ENCODE results near the gene SPSB2.
A peak's percentile ranks its signal among the peaks of the same experiment; 100 is the strongest.
"Not testable (repeated sequence)": the region's sequence is repeated elsewhere in the genome, so short reads cannot be mapped to it uniquely, and the experiment has no call there.

The SPSB2 gene

DNA sequence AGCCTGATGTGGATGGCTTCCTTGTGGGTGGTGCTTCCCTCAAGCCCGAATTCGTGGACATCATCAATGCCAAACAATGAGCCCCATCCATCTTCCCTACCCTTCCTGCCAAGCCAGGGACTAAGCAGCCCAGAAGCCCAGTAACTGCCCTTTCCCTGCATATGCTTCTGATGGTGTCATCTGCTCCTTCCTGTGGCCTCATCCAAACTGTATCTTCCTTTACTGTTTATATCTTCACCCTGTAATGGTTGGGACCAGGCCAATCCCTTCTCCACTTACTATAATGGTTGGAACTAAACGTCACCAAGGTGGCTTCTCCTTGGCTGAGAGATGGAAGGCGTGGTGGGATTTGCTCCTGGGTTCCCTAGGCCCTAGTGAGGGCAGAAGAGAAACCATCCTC is 2.8 kb downstream of the SPSB2 start:
- not testable (repeated sequence) for DNase-seq (ENCODE audit: low spot score)

GRCh38 chr12:6869049-6870021 is 3.8 kb downstream of the SPSB2 start:
- peak; percentile 75 for DNase-seq (ENCODE audit: low spot score)

- peak; percentile 50 for DNase-seq (ENCODE audit: low spot score)
Observed at GRCh38 chr12:6868211-6869048, 4.7 kb downstream of the SPSB2 start.

DNA sequence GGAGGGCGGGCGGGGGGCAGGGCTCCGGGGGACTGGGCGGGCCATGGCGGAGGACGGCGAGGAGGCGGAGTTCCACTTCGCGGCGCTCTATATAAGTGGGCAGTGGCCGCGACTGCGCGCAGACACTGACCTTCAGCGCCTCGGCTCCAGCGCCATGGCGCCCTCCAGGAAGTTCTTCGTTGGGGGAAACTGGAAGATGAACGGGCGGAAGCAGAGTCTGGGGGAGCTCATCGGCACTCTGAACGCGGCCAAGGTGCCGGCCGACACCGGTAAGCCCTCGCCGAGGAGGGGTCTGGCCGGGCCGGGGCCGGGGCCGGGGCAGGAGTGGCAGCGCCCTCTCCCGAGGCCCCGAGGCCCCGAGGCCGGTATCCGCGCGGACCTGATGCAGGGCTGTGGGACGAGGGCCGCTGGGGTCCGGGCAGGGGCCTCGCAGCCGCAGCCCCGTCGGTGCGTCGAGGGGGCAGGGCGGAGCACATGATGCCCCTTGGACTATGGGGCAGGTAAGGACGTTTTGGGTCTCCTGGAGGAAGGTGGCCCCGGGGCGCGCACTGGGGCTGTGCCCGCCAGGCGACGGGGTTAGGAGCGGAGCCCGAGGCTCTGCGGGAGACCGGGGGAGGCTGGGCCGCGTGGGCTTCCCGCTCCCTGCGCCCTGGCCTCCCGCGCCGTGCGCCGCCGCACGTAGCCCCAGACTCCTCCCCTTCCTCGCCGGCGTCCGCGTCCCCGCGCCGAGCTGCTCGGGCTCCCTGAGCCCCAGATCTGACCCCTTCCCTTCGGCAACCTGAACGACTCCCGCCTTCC is 5.5 kb downstream of the SPSB2 start, which contains the start of gene TPI1:
Gene TPI1 (plus strand): TSS at position 119 of the 798 bp plus-strand sequence. CDS start 36 bp downstream, at position 155.
- peak; percentile 95 for DNase-seq (ENCODE audit: low spot score)

DNA sequence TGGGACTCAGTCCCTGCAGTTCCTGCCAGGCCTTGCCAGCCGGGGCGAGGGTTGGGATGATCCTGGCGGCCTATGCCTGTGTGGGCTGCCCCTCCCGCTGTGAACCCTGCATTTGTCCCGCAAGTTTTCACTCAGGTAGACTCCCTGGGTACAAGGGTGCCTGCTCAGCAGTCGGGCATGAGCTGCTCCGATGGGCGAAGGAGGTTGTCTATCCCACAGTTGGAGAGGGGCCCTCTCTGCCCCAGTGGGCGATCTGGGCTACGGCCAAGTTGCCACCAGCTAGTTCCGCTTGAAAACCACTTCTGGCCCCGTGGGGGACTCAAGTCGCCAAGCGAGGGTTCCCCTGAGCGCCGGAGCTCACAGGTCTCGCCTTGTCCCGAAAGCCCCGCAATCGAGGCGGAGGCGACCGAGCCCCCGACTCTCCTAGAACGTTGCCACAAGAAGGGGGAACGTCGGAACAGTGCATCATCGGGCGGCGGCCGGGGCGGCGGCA is 6.1 kb downstream of the SPSB2 start:
- no peak for DNase-seq (ENCODE audit: low spot score)

DNA sequence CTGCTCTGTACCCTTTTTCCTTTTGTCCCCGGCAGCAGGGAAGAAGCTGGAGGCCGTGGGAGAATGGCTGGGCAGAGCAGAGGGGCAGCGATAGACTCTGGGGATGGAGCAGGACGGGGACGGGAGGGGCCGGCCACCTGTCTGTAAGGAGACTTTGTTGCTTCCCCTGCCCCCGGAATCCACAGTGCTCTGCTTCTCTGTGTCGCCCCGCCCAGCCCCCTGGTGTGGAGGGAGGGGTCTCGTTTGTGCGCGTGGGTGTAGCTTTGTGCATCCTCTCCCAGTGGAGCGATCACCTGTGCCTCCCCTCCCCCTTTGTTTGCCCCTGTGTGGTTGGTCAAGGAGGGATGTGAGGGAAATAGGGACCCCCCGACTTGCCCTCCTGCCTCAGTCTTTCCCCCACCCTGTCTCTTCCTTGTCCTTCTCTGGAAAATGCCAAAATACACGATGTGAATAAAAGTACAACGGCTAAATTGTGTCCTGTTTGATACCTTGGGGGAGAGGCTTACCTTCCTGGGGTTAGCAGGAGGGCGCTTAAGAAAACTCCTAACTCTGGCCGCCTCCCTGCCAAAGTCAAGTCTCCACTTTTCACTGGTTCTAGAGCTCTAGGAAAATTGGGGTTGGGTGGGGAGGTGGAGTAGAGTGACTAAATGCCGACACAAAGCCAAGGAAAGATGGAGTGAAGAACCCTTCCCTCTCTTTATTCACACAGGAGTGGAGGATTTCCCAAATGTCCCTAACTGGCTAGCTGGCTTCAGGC is 6.8 kb downstream of the SPSB2 start:
- no peak for DNase-seq (ENCODE audit: low spot score)

DNA sequence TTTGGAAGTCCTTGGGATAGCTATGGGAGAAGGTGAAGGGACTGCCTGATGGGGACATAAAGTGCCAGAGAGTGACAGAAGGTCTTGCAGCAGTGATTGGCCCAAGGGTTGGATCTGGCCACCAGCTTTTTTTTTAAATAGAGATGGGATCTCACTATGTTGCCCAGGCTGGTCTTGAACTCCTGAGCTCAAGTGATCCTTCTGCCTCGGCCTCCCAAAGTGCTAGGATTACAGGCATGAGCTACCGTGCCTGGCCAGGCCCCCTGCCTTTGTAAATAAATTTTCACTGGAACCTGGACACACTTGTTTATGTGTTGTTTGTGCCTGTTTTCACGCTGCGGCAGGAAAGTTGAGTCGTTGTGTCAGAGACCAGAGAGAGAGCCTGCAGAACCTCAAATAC is 7.8 kb downstream of the SPSB2 start:
- not testable (repeated sequence) for DNase-seq (ENCODE audit: low spot score)

DNA sequence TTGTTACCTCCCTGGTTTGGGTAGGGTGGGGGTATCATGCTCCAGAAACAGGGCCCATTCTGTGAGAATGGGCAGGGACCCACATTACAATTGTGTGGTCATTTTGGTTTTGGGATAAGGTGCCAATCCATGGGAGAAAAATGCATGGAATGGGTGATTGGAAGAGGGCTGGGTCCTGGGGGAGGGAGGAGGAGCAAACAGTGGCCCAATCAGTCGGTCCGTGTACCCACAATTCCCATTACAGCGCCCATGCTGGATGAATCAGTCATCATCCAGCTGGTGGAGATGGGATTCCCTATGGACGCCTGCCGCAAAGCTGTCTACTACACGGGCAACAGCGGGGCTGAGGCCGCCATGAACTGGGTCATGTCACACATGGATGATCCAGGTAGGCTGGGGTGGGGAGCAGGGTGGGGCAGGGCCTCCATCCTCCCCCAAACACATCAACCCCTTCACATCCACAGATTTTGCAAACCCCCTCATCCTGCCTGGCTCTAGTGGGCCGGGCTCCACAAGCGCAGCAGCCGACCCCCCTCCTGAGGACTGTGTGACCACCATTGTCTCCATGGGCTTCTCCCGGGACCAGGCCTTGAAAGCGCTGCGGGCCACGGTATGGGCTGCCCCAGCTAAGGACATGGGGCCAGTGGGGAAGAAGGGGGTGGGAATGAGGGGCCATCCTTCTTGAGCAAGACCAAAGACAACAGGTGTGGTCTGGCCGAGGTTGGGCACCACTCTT is 9.3 kb downstream of the SPSB2 start:
- no peak for DNase-seq (ENCODE audit: low spot score)

DNA sequence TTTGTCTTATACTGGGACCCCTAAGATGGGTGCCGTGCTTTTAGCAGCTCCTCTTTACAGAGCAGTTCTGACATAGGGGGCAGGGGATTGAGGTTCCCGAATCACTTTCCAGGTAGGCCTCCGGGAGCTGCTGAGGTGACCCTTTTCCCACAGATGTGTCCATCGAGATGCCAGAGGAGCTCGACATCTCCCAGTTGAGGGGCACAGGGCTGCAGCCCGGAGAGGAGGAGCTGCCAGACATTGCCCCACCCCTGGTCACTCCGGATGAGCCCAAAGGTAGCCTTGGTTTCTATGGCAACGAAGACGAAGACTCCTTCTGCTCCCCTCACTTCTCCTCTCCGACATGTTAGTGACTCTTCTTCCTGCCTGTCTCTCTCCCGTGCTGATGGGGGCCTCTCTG is 10.1 kb downstream of the SPSB2 start:
- DNase-seq (ENCODE audit: low spot score) = no peak

- no peak for DNase-seq (ENCODE audit: low spot score)
Observed at GRCh38 chr12:6861391-6861790, 11.7 kb downstream of the SPSB2 start.

DNA sequence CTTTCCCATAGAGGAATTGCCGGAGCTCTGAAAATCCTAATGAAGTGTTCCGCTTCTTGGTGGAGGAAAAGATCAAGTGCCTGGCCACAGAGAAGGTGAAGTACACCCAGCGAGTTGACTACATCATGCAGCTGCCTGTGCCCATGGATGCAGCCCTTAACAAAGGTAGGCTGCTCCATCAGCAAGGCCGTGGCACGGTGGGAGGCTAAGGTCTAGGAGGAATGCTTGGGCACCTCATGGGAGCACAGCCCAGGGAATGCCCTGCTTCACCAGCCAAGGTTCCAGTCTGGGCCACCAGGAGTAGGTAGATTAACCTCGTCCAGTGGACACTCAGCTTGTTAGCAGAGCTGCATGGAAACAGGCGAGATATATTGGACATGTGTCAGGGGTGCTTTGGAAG is 12.2 kb downstream of the SPSB2 start:
- no peak for DNase-seq (ENCODE audit: low spot score)

DNA sequence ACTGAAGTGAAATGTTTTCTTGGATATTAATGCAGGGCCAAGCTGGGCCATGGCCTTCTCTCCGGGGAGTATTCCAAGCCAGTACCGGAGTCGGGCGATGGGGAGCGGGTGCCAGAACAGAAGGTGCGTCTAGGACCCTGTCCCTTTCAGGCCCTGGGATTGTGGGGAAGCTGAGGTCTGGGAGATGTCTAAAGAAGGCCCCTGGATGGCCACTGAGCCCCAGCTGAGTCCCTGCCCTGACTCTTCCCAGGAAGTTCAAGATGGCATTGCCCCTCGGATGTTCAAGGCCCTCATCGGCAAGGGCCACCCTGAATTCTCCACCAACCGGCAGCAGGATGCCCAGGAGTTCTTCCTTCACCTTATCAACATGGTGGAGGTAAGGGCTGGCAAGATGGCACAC is 13.0 kb downstream of the SPSB2 start:
- DNase-seq (ENCODE audit: low spot score) = no peak

DNA sequence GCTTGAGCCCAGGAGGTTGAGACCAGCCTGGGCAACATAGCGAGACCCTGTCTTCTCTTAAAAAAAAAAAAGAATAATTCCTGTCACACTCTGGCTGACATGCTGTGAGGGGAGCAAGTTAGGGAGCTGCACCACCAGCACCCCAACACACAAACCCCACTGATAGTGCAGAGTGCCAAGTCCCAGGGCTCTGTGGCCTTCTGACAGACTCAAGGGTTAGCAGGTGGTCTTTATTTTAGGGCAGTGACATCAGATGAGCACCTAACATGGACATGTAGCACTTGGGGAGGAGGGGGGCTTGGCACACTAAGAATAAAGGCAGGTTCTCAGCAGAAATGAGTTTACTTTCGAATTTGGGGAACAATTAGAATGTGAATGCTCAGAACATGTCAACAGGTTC is 14.3 kb downstream of the SPSB2 start:
- no peak for DNase-seq (ENCODE audit: low spot score)

DNA sequence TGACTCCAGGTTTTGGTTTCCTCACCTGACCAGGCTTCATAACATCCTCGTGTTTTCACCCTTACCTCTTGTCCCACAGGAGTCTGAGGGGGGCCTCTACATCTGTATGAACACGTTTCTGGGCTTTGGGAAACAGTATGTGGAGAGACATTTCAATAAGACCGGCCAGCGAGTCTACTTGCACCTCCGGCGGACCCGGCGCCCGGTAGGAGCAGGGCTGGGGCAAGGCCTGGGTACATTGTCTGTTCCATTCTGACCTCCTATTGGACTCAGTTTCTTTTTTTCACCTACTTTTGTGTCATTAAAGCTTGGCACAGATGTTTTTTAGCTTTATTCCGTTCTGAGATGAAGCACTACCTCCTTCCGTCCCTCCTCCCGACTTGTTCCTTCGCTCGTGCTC is 17.8 kb downstream of the SPSB2 start:
- DNase-seq (ENCODE audit: low spot score) = no peak

- no peak for DNase-seq (ENCODE audit: low spot score)
Observed at GRCh38 chr12:6854036-6854435, 19.1 kb downstream of the SPSB2 start.

DNA sequence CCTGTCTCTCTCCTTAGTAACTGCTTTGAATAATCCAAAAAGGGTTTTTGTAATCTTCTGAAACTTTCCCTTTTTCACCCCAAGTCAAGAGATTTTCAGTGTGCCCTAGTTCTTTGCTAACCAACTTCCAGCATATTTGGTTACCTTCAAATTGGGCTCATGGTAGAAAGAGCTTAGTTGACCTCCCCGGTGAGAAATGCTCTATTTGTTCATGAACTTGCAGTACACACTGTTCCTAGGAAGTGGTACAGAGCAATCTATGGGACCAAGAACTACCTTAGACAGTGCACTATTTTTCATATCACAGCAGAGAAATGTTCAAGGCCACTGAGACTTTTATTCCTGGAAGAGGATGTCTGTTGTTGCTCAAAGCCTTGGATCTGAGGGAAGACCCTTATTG is 19.5 kb downstream of the SPSB2 start:
- no peak for DNase-seq (ENCODE audit: low spot score)

DNA sequence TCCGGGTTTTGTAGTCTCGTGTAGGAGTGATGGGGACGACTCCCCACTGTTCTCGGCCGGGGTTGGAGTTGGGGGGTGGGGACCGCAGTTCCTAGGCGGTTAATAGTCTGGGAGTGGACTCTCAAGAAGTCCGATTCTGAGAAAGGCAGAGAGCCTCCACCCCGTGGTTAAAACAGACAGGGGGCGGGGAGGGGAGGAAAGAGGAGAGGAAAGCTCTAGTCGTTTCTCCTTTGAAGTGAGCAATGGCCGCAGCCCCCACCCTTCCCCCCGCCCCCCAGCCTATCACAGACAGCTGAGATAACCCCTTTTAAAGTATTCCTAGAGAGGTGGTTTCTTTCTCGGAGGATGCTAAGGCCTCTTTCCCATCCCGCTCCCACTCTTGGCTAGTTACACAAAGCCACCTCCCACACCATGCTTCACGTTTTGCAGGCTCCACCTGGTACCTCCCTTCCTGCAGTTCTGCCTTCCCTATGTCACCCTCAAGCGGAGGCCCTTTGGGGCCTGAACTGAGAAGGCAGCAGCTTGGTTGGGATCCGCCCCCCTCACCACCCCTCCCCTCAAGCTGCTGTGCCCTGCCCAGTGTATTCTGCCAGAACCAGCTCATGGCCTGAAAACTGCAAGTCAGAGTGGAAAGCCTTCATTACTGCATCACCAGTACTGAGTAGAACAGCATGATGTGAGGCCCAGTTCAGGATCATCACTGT is 20.3 kb downstream of the SPSB2 start:
- peak; percentile 78 for DNase-seq (ENCODE audit: low spot score)

DNA sequence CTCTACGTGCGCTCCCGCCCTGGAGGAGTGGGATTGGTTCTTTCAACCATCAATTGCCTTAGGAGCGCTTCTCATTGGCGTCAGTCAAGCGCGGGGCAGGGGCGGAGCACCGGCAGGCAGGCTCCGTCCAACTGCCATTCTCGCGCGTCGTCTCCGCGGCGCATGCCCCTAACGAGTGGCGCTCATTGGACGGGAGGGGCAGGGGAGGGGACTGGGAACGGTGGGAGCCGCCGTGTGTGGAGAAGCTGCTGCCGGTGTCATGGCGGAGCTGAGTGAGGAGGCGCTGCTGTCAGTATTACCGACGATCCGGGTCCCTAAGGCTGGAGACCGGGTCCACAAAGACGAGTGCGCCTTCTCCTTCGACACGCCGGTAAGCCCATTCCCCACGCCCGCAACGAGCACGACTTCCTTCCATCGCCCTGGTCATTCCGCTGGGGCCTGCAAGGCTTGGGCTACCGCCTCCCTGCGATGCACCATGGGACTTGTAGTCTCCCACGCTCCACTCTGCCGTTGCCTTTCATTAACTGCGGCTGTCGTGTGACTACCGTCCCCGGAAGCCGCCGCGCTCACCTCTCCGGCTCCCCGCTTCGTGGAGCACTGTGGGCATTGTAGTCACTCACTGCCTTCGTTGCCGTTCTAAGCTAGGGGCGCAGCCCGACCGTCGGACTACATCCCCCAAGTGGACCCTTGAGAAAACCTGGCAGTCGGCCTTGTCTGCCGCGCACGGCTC is 21.0 kb downstream of the SPSB2 start, which contains the start of gene USP5:
Gene USP5 (plus strand): TSS at position 230 of the 730 bp plus-strand sequence. CDS start 30 bp downstream, at position 260.
- peak; percentile 97 for DNase-seq (ENCODE audit: low spot score)
